ENCODE results near the gene UBL3.

- TF ChIP-seq CTCF (IDR thresholded peaks at IDR 0.05 in 8 of 11, conservative IDR thresholded peaks at IDR 0.05 in 3 of 11), result no peak
- TF ChIP-seq POLR2A (IDR thresholded peaks at IDR 0.05), result no peak
- no peak for TF ChIP-seq POLR2AphosphoS5 (IDR thresholded peaks at IDR 0.05)
These were observed 133.9 kb downstream of the UBL3 start for GRCh38 chr13:29716493-29716892.
